ENCODE data around the gene BHLHE40.

GRCh38 chr3:4987538-4988296, 8.5 kb downstream of the BHLHE40 start:
- TF ChIP-seq CTCF (IDR thresholded peaks at IDR 0.05; ENCODE audit: low read length) (no peak), EZH2 (optimal IDR thresholded peaks at IDR 0.05; ENCODE audit: low read depth, low read length) (no peak)
